Measurements from ENCODE around the gene BTBD9.
"Not testable (repeated sequence)": the region's sequence is repeated elsewhere in the genome, so short reads cannot be mapped to it uniquely, and the experiment has no call there.

BTBD9 gene

DNA sequence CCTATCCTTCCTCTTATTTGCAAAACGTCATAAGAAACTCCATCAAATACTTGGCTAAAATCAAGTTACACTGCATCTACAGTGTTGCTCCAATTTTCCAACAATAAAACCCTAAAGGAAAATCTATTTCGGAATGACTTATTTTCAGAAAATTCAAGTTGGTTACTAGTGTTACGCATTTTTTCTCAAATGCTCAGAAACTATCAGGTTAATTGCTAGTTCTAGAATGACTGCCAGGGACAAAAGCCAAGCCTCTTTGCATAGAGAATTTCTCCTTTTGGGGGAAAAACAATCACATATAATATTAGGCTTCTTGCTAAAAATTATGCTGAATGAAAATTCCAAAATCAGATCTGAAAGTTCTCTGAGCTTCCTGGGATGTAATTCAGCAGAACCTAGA is 210.2 kb downstream of the BTBD9 start:
- Histone ChIP-seq H3K23ac (ENCODE audit: low read length in 2 of 2) (no peak overlapping the region), H2AFZ (ENCODE audit: low read depth, low read length) (no peak overlapping the region), H3K4me3 (ENCODE audit: insufficient read depth in 1 of 2, low read depth in 1 of 2, low read length in 2 of 2) (no peak overlapping the region), H2BK5ac (ENCODE audit: low read depth, low read length, poor library complexity, severe bottlenecking) (no peak overlapping the region), H3K4me2 (ENCODE audit: low read length, poor library complexity, severe bottlenecking) (no peak overlapping the region), H2BK120ac (ENCODE audit: low read depth, low read length) (no peak overlapping the region), H3K9ac (ENCODE audit: low read length) (no peak overlapping the region), H3K79me1 (replicated peaks; ENCODE audit: low read length, poor library complexity, severe bottlenecking) (peaks cover 2% of the 10 kb centered on the region), H3K14ac (ENCODE audit: low read length in 2 of 2) (no peak overlapping the region), H3K18ac (ENCODE audit: low read depth in 1 of 2, low read length in 2 of 2) (no peak overlapping the region), H4K8ac (ENCODE audit: low read length) (no peak overlapping the region), H2BK12ac (ENCODE audit: low read length in 2 of 2) (no peak overlapping the region), H2AK5ac (ENCODE audit: low read length, severe bottlenecking) (no peak overlapping the region), H3K9me3 (ENCODE audit: control insufficient read depth, low read length) (no peaks in the 10 kb centered on the region), H3K27ac (ENCODE audit: low read length, poor library complexity, severe bottlenecking) (no peak overlapping the region), H3K27me3 (ENCODE audit: control insufficient read depth in 1 of 2, insufficient read depth in 1 of 2, low read length in 2 of 2) (no peaks in the 10 kb centered on the region), H3K4ac (ENCODE audit: low read depth in 1 of 2, low read length in 2 of 2) (no peak overlapping the region), H3K36me3 (ENCODE audit: control insufficient read depth in 1 of 2, insufficient read depth in 2 of 2, low read depth in 1 of 2, low read length in 2 of 2) (no peaks in the 10 kb centered on the region), H4K91ac (ENCODE audit: low read length) (no peak overlapping the region), H3K4me1 (ENCODE audit: control insufficient read depth, insufficient read depth, low read depth, low read length) (no peaks in the 10 kb centered on the region), H2BK15ac (ENCODE audit: low read depth, poor library complexity, severe bottlenecking) (no peak overlapping the region)
- WGBS = over 99% methylated on average over 3 of the region's 3 CpGs
- no peak for DNase-seq

DNA sequence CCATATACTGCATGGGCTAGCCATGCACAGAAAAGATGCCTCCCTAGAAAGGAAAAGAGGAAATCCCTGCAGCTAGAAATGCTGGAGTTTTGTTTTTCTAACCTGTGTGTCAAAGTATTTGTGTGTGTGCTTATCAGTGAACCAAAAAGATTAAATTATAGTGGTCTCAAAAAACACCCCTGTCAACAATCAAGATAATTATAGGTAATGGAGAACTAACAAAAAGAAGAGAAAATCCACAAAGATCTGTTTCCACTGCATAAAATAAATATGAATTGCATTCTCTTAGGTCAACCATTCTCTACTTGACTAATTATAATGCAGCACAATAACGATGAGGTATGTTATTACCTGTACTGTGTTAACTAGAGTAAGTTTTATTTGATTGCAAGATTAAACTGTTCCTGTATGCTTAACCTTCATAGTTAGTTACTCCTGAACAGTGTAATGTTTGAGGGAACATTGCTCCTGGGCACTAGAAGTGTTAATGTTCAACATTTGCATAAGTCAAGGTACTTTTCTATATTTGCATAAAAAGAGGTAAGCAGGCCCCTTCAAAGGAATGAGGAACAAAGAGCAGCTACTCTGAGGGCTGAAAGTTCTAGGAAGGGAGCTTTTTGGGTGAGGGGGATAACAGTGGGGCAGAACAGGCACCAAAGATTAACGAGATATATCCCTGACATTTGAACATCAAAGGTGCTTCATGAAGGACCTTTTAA is 212.1 kb downstream of the BTBD9 start:
- Histone ChIP-seq H3K4me2 (ENCODE audit: low read length, poor library complexity, severe bottlenecking) (no peak overlapping the region), H3K14ac (ENCODE audit: low read length in 2 of 2) (no peak overlapping the region), H3K9me3 (ENCODE audit: control insufficient read depth, low read length) (no peaks in the 10 kb centered on the region), H2AK5ac (ENCODE audit: low read length, severe bottlenecking) (no peak overlapping the region), H3K4me3 (ENCODE audit: insufficient read depth in 1 of 2, low read depth in 1 of 2, low read length in 2 of 2) (no peak overlapping the region), H4K8ac (ENCODE audit: low read length) (no peak overlapping the region), H2BK120ac (ENCODE audit: low read depth, low read length) (no peak overlapping the region), H3K27me3 (ENCODE audit: control insufficient read depth in 1 of 2, insufficient read depth in 1 of 2, low read length in 2 of 2) (no peaks in the 10 kb centered on the region), H2BK12ac (ENCODE audit: low read length in 2 of 2) (no peak overlapping the region), H3K4me1 (ENCODE audit: control insufficient read depth, insufficient read depth, low read depth, low read length) (no peaks in the 10 kb centered on the region), H3K79me1 (replicated peaks; ENCODE audit: low read length, poor library complexity, severe bottlenecking) (peaks cover 2% of the 10 kb centered on the region), H3K9ac (ENCODE audit: low read length) (no peak overlapping the region), H3K36me3 (ENCODE audit: control insufficient read depth in 1 of 2, insufficient read depth in 2 of 2, low read depth in 1 of 2, low read length in 2 of 2) (no peaks in the 10 kb centered on the region), H2BK15ac (ENCODE audit: low read depth, poor library complexity, severe bottlenecking) (no peak overlapping the region), H3K18ac (ENCODE audit: low read depth in 1 of 2, low read length in 2 of 2) (no peak overlapping the region), H2BK5ac (ENCODE audit: low read depth, low read length, poor library complexity, severe bottlenecking) (no peak overlapping the region), H3K27ac (ENCODE audit: low read length, poor library complexity, severe bottlenecking) (no peak overlapping the region), H4K91ac (ENCODE audit: low read length) (no peak overlapping the region), H3K23ac (ENCODE audit: low read length in 2 of 2) (no peak overlapping the region), H3K4ac (ENCODE audit: low read depth in 1 of 2, low read length in 2 of 2) (no peak overlapping the region), H2AFZ (ENCODE audit: low read depth, low read length) (no peak overlapping the region)
- WGBS = 40% methylated on average over 2 of the region's 2 CpGs
- DNase-seq = no peak

DNA sequence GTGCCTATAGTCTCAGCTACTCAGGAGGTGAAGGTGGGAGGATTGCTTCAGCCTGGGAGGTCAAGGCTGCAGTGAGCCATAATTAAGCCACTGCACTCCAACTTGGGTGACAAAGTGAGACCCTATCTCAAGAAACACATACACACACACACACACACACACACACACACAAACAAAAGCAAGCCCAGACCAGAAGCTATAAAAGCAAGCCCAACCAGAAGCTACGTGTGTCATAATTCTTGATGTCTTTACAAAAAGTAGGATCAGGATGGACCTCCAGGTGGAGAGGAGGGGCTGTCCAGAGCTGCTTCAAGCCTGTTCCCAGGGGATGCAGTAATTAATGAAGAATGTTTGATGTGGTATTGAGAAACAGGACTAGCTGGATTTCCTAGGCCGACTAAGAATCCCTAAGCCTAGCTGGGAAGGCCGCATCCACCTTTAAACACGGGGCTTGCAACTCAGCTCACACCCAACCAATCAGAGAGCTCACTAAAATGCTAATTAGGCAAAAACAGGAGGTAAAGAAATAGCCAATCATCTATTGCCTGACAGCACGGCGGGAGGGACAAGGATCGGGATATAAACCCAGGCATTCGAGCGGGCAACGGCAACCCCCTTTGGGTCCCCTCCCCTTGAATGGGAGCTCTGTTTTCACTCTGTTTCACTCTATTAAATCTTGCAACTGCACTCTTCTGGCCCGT is 213.8 kb downstream of the BTBD9 start:
- not testable (repeated sequence) for DNase-seq; H3K27ac ChIP-seq (ENCODE audit: low read length, poor library complexity, severe bottlenecking)

DNA sequence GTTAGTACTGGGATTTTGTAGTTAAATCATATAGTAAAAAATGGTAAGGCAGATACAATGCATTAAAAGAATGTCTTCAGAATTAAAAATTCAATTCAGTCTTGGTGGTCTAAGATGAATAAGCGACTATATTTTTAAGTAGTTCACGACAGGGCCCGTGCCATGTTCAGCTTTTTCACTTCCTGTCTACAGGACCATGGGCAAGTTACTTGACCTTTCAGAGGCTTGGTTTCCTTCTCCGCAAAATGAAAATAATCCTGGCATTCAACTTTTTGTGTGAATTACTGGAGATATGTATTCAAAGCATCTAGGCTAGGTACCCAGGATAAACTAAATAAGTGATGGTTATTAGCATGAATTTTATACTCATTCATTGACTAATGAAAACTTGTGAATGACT is 216.0 kb downstream of the BTBD9 start:
- Histone ChIP-seq H3K27me3 (ENCODE audit: control insufficient read depth in 1 of 2, insufficient read depth in 1 of 2, low read length in 2 of 2) (no peaks in the 10 kb centered on the region), H3K4me3 (ENCODE audit: insufficient read depth in 1 of 2, low read depth in 1 of 2, low read length in 2 of 2) (no peak overlapping the region)
- DNase-seq = no peak

More for the DNA sequence above, 213.8 kb downstream of the BTBD9 start:
- not testable (repeated sequence) for H3K4me3 ChIP-seq (ENCODE audit: insufficient read depth in 1 of 2, low read depth in 1 of 2, low read length in 2 of 2); H3K4me2 ChIP-seq (ENCODE audit: low read length, poor library complexity, severe bottlenecking); H3K14ac ChIP-seq (ENCODE audit: low read length in 2 of 2); H2BK12ac ChIP-seq (ENCODE audit: low read length in 2 of 2); H4K8ac ChIP-seq (ENCODE audit: low read length); H3K9me3 ChIP-seq (ENCODE audit: control insufficient read depth, low read length); H2BK5ac ChIP-seq (ENCODE audit: low read depth, low read length, poor library complexity, severe bottlenecking); H2AFZ ChIP-seq (ENCODE audit: low read depth, low read length); H3K4ac ChIP-seq (ENCODE audit: low read depth in 1 of 2, low read length in 2 of 2); H2AK5ac ChIP-seq (ENCODE audit: low read length, severe bottlenecking); H3K27me3 ChIP-seq (ENCODE audit: control insufficient read depth in 1 of 2, insufficient read depth in 1 of 2, low read length in 2 of 2); H3K18ac ChIP-seq (ENCODE audit: low read depth in 1 of 2, low read length in 2 of 2); H3K4me1 ChIP-seq (ENCODE audit: control insufficient read depth, insufficient read depth, low read depth, low read length); H2BK120ac ChIP-seq (ENCODE audit: low read depth, low read length); H3K79me1 ChIP-seq (replicated peaks; ENCODE audit: low read length, poor library complexity, severe bottlenecking); H4K91ac ChIP-seq (ENCODE audit: low read length); H3K9ac ChIP-seq (ENCODE audit: low read length); H2BK15ac ChIP-seq (ENCODE audit: low read depth, poor library complexity, severe bottlenecking); H3K36me3 ChIP-seq (ENCODE audit: control insufficient read depth in 1 of 2, insufficient read depth in 2 of 2, low read depth in 1 of 2, low read length in 2 of 2); H3K23ac ChIP-seq (ENCODE audit: low read length in 2 of 2)
- WGBS = 93% methylated on average over 11 of the region's 11 CpGs

More for the DNA sequence above, 216.0 kb downstream of the BTBD9 start:
- Histone ChIP-seq H3K4me2 (ENCODE audit: low read length, poor library complexity, severe bottlenecking) (no peak overlapping the region), H3K79me1 (replicated peaks; ENCODE audit: low read length, poor library complexity, severe bottlenecking) (no peaks in the 10 kb centered on the region), H3K4me1 (ENCODE audit: control insufficient read depth, insufficient read depth, low read depth, low read length) (no peaks in the 10 kb centered on the region), H3K27ac (ENCODE audit: low read length, poor library complexity, severe bottlenecking) (no peak overlapping the region), H3K23ac (ENCODE audit: low read length in 2 of 2) (no peak overlapping the region), H4K8ac (ENCODE audit: low read length) (no peak overlapping the region), H4K91ac (ENCODE audit: low read length) (no peak overlapping the region), H2BK15ac (ENCODE audit: low read depth, poor library complexity, severe bottlenecking) (no peak overlapping the region), H3K9ac (ENCODE audit: low read length) (no peak overlapping the region), H3K4ac (ENCODE audit: low read depth in 1 of 2, low read length in 2 of 2) (no peak overlapping the region), H2BK5ac (ENCODE audit: low read depth, low read length, poor library complexity, severe bottlenecking) (no peak overlapping the region), H2AFZ (ENCODE audit: low read depth, low read length) (no peak overlapping the region), H2AK5ac (ENCODE audit: low read length, severe bottlenecking) (no peak overlapping the region), H3K9me3 (ENCODE audit: control insufficient read depth, low read length) (no peaks in the 10 kb centered on the region), H2BK120ac (ENCODE audit: low read depth, low read length) (no peak overlapping the region), H3K36me3 (ENCODE audit: control insufficient read depth in 1 of 2, insufficient read depth in 2 of 2, low read depth in 1 of 2, low read length in 2 of 2) (no peaks in the 10 kb centered on the region), H3K14ac (ENCODE audit: low read length in 2 of 2) (no peak overlapping the region), H2BK12ac (ENCODE audit: low read length in 2 of 2) (no peak overlapping the region), H3K18ac (ENCODE audit: low read depth in 1 of 2, low read length in 2 of 2) (no peak overlapping the region)
- WGBS = 93% methylated on average over 4 of the region's 4 CpGs

All from mesenchymal stem cell (in vitro differentiated cells and primary cell).